A673 (cell line): Measurements from ENCODE around the gene CWH43.
"Not testable (repeated sequence)": the region's sequence is repeated elsewhere in the genome, so short reads cannot be mapped to it uniquely, and the experiment has no call there.

Experiments
- EZH2 ChIP-seq: fragments of 200-600 bp; sonication (generic); IDR thresholded peaks from 2 replicates; pipeline ENCODE4 v1.6.1; 2017; ENCODE audit warnings: borderline replicate concordance, low read depth, mild to moderate bottlenecking, mixed read lengths, antibody characterized with exemption, low read length; ENCODE audit not compliant: poor library complexity, severe bottlenecking
- TF ChIP-seq, protein P1 (sequence below): fragments of 300-800, 200-600 bp; sonication (generic); conservative IDR thresholded peaks from 2 replicates; pipeline ENCODE4 v1.5.1; 2017; ENCODE audit warnings: low read depth, mild to moderate bottlenecking, antibody characterized with exemption, low read length, moderate library complexity, mixed read lengths

DNA sequence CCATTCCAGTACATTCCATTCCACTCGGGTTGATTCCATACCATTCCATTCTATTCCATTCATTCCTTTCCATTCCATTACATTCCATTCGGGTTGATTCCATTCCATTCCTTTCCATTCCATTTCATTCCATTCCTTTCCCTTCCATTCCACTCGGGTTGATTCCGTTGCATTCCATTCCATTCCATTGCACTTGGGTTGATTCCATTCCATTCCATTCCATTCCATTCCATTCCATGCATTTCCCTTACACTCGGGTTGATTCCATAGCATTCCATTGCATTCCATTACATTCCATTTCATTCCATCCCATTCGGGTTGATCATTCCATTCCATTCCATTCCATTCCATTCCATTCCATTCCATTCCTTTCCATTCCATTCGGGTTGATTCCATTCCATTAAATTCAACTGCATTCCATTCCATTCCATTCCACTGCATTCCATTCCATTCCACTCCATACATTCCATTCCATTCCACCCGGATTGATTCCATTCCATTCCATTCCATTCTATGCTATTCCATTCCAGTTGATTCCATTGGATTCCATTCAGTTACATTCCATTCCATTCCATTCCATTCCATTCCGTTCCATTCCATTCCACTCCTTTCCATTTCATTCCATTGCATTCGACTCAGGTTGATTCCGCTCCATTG lies 119.3 kb downstream of the CWH43 start:
- TF ChIP-seq EZH2 = not testable (repeated sequence)
- TF ChIP-seq, protein P1, sequence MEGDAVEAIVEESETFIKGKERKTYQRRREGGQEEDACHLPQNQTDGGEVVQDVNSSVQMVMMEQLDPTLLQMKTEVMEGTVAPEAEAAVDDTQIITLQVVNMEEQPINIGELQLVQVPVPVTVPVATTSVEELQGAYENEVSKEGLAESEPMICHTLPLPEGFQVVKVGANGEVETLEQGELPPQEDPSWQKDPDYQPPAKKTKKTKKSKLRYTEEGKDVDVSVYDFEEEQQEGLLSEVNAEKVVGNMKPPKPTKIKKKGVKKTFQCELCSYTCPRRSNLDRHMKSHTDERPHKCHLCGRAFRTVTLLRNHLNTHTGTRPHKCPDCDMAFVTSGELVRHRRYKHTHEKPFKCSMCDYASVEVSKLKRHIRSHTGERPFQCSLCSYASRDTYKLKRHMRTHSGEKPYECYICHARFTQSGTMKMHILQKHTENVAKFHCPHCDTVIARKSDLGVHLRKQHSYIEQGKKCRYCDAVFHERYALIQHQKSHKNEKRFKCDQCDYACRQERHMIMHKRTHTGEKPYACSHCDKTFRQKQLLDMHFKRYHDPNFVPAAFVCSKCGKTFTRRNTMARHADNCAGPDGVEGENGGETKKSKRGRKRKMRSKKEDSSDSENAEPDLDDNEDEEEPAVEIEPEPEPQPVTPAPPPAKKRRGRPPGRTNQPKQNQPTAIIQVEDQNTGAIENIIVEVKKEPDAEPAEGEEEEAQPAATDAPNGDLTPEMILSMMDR = not testable (repeated sequence)
